ENCODE results near the gene NRIP1.
"Not testable (repeated sequence)": the region's sequence is repeated elsewhere in the genome, so short reads cannot be mapped to it uniquely, and the experiment has no call there.

NRIP1 gene

DNA sequence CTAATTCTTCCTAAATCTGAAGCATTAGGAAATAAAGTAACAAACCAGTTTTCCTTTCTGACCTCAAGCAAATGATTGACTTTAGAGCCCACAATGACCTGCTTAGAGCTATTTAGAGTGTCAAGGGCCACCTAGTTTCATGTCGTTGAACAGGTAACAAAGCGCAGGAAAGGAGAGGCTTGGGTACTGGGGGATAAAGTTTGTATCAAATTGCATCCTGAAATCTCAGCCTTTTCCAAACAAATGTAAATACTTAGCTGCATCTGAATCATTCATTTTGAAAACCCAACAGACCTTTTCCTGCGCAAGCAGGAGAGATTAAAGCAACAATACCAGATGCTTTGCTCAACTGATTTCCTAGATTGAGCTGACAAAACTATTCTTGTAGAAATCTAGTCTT, 121.2 kb downstream of the NRIP1 start:
- FAIRE-seq, result no peak

DNA sequence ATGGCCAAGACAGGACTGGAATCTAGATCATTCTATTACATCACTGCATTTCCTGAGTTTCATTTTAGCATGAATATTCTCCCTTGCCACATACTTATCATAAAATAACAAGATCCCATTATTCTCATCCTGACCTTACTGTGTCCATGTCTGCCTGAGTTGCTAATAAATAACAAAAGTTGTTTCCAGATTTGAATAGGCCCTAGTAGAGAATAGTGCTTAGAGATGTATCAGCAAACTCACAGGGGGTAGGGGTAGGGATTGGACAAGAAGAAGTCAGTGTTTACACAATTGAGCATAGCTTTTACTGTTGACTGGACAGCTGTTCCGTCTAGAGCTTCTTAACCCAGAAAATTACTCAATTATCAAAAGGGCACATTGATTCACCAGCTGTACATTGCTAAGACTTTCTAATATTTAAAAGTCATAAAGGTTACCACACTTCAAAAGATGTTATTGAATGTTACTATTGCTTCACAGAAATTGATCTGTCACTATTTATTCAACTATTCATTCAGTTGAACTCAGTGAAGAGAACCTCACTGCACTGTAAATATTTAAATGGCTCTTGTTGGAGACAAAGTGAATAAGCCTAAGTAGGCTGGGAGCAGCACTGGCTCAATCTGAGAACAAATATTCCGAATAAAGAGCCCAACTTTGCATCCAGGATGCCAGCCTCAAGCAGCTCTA, 121.9 kb downstream of the NRIP1 start:
- FAIRE-seq (no peak), DNase-seq (ENCODE audit: insufficient read length, low spot score) (no peak)

More for the DNA sequence above, 121.2 kb downstream of the NRIP1 start:
- DNase-seq (ENCODE audit: insufficient read length, low spot score), result no peak

DNA sequence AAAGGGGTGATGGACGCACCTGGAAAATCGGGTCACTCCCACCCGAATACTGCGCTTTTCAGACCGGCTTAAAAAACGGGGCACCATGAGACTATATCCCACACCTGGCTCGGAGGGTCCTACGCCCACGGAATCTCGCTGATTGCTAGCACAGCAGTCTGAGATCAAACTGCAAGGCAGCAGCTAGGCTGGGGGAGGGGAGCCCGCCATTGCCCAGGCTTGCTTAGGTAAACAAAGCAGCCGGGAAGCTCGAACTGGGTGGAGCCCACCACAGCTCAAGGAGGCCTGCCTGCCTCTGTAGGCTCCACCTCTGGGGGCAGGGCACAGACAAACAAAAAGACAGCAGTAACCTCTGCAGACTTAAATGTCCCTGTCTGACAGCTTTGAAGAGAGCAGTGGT, 137.5 kb downstream of the NRIP1 start:
- not testable (repeated sequence) for FAIRE-seq

DNA sequence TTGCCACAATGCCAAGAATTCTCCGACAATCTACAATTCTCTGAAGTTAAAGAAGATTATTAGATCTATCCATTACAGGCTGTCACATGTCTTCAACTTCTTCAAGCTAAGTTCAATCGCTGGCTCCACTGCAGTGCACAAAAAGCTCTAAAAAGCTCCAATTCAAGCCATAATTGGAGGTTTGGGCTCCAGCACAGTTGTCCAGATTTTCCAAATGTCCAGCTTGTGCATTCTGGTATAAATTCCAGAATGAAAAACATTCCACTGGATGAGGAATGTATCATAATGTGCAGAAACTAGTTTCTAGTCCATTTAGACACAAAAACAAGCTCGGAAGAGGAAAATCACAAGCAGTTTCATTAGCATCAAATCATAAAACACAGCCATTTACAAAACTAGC, 138.6 kb downstream of the NRIP1 start:
- FAIRE-seq, result no peak
- DNase-seq (ENCODE audit: insufficient read length, low spot score), result no peak

More for the DNA sequence above, 137.5 kb downstream of the NRIP1 start:
- not testable (repeated sequence) for DNase-seq (ENCODE audit: insufficient read length, low spot score)

DNA sequence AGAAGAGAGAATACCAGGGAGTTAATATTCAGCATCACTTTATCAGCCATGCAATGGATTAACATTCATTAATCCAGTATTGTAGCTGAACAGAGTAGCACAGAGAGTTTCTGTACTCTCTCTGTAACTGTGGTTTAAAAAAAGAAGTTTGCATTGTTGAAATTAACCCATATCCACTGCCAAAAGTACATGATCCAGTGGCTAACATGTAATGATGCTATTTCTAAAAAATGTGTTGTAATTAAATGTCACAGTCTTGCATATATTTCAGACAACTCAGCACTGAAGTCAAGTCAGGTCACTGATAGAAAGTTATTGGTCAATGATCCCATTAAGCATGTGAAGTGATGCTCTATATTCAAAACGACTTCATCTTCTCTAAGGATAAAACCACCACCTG, 141.3 kb downstream of the NRIP1 start:
- DNase-seq (ENCODE audit: insufficient read length, low spot score) (no peak), FAIRE-seq (no peak)

DNA sequence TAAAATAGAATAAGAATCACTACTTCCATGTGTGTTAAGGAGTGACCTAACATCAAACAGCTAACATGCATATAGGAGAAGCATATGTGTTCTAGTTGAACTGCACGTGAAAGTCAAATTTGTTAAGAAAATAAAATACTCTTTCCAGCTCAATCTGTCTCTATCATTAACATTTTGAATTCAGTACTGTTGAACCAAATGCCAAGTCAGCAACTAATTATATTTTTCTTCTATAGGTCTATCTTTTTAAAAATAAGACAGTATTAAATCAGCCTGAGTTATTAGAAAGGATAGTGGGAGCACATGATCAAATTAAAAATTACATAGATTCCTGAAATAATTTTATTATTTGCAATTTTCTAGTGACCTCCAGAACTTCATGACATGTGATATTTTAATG, 141.8 kb downstream of the NRIP1 start:
- DNase-seq (ENCODE audit: insufficient read length, low spot score) (no peak), FAIRE-seq (no peak)

DNA sequence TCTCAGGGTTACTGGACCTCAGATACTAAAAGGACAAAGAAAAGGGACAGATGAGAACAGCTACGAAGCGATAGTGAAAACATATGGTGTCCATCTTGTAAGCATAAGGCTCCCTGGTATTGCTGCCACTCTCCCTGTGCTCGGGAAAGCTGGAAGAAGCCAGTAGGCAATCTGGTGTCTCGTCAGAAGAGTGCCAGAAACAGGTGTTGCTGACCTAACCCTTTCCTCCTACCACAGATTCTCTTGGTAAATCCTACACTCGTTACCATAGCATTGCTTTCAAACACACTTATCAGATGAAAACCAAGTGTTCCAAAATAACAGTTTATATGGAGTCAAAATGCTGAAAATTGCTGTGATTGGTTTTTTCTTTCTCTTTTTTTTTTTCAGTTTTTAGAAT, 146.3 kb downstream of the NRIP1 start:
- FAIRE-seq, result no peak
- DNase-seq (ENCODE audit: insufficient read length, low spot score), result no peak

DNA sequence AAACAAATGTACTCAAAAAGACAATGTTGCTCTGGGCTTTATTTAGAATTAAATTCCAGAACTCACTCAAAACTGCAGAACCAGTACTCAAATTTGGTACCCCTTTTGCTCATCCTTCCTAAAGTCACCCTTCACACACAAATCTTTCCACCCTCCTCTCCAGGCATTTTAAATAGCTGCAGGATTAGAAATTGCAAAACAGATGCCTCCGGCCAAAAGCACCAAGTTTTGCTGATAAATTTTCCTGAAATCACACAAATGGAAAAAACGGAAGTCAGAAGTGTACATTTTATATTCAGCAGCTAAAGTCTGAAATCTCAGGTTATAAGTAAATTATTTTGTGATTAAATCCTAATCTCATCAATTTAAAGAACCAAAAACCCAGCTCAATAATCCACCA, 147.0 kb downstream of the NRIP1 start:
- no peak for DNase-seq (ENCODE audit: insufficient read length, low spot score)

DNA sequence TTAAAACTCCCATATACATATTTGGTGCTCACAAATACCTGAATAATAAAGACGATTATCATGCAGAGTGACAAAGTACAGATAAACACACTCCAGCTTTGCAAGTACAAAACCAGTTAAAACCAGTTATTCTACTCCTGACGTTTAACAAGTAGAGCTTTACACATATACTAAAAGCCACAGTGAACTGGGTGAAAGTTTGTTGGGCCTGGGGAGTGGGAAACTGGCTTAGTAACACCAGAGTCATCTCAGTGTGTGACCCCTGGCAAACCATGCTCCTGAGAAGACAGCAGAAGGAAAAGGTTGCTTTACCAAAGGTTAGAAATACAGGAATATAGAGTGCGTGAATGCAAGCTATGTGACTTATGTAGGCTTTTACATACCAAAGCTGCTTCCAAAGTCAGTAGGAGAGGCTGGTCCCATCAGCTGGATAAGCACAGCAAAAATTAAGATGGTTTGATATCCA, 148.1 kb downstream of the NRIP1 start:
- no peak for DNase-seq (ENCODE audit: insufficient read length, low spot score)
- no peak for FAIRE-seq

More for the DNA sequence above, 147.0 kb downstream of the NRIP1 start:
- no peak for FAIRE-seq

DNA sequence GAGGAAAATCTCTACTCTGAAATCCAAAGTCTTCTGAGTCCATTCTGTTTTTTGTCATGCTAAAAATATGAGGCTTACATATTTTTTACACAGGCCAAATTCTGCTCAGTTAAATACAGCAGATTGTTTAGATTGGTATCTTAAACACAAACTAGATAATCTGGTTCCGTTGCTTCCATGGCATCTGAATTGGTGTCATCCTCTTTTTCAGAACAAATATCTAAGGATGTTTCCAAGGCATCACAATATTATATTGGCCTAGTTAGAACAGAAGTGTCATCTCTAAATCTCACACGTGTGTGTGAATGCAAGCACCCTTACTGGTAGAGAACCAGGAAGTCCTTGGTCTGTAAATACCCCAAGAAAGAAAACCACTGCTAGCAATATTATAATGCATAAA, 151.2 kb downstream of the NRIP1 start:
- DNase-seq (ENCODE audit: insufficient read length, low spot score) (no peak), FAIRE-seq (no peak)

DNA sequence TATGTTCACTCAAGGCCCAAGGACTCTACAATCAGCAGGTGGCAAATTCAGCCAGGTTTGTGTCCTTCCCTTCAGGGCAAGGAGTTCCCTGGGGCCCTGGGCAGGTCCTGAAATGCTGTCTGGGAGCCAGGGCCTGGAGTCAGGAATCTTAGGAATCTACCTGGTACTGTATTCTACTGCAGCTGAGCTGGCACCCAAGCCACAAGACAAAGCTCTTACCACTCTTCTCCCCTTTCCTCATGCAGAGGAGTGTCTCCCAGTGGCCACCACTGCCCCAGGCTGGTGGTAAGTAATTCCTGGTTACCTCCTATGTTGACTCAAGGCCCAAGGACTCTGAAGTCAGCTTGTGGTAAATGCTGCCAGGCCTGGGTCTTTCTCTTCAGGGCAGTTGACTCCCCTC, 153.4 kb downstream of the NRIP1 start:
- no peak for FAIRE-seq
- no peak for DNase-seq (ENCODE audit: insufficient read length, low spot score)
